HepG2 (cell line): ENCODE measurements around the gene CPOX. TPM values are rescaled to one million over a fixed set of nuclear protein-coding genes. Genes with fewer than 3 reads are reported as not detected.
"Not testable (repeated sequence)": the region's sequence is repeated elsewhere in the genome, so short reads cannot be mapped to it uniquely, and the experiment has no call there.

Source experiments
- ATAC-seq: fragments of 200-7000 bp; cut with Tn5 transposase; 3 replicates; pipeline ENCODE4 v1.9.1; 2020; ENCODE audit warnings: mild to moderate bottlenecking, moderate library complexity
- BruUV-seq: library from RNA; stranded (reverse); fragments of 400-500 nt; replicated peaks from 2 replicates; lab custom pipeline; 2021; lab: Mats Ljungman, UMichigan
- CTCF ChIA-PET: fragments of 300-600 bp; formaldehyde crosslinking; extraction: SDS; loops from one replicate; lab custom pipeline; 2021; ENCODE audit warnings: low total read pairs, inconsistent platforms, low intra/inter-chr PET ratio; lab: Yijun Ruan, JAX
- POLR2A ChIA-PET: fragments of 350-600 bp; sonication (Branson Sonifier 250); formaldehyde crosslinking; loops from one replicate; lab custom pipeline; 2020; ENCODE audit warnings: antibody characterized with exemption, inconsistent platforms; lab: Yijun Ruan, JAX
- DNase-seq: peaks from one replicate; pipeline ENCODE4 v3.0.0-alpha.2; 2015; ENCODE audit warnings: low spot score
- FAIRE-seq: peaks from 3 replicates; lab custom pipeline; 2011; peaks lifted over from hg19 to GRCh38; lab: Jason Lieb, UNC
- H2AFZ ChIP-seq: one replicate; pipeline ENCODE4 v1.6.1; 2011; ENCODE audit warnings: low read length, inconsistent platforms
- H3K27ac ChIP-seq: fragments of 300-600 bp; 3 replicates; pipeline ENCODE4 v1.8.0; 2011; ENCODE audit warnings: mixed run types, mild to moderate bottlenecking, mixed read lengths, low read length, inconsistent platforms; ENCODE audit not compliant: insufficient read depth; ENCODE audit errors: extremely low read length
- H3K27me3 ChIP-seq, 2 experiments: fragments of 200-600 bp in 1 of 2; 2 replicates in 1 of 2; 3 replicates in 1 of 2; pipeline versions ENCODE4 v1.6.0 to v1.8.0; 2011; ENCODE audit warnings: low read length in 2 of 2, mild to moderate bottlenecking in 2 of 2, moderate library complexity in 2 of 2, inconsistent platforms in 1 of 2; ENCODE audit not compliant: insufficient read depth in 2 of 2, control insufficient read depth in 1 of 2
- H3K36me3 ChIP-seq, 2 experiments: fragments of 200-600 bp in 1 of 2; replicated peaks in 1 of 2; 2 replicates in 1 of 2; 3 replicates in 1 of 2; pipeline versions ENCODE4 v1.5.1 to v1.8.0; 2011; ENCODE audit warnings: low read length in 2 of 2, inconsistent platforms in 1 of 2; ENCODE audit not compliant: insufficient read depth in 2 of 2, control insufficient read depth in 1 of 2
- H3K4me1 ChIP-seq: 2 replicates; pipeline ENCODE4 v1.5.1; 2012; ENCODE audit warnings: low read length, inconsistent platforms; ENCODE audit not compliant: insufficient read depth
- H3K4me2 ChIP-seq: 2 replicates; pipeline ENCODE4 v1.6.0; 2011; ENCODE audit warnings: low read depth, low read length, inconsistent platforms
- H3K4me3 ChIP-seq, 3 experiments: fragments of 200-600 bp in 1 of 3; sonication (generic), shearing (Covaris generic) in 1 of 3; replicated peaks in 1 of 3; 2 replicates each; pipeline ENCODE4 v1.5.1; 2011 to 2016; ENCODE audit warnings: low read length in 3 of 3, inconsistent platforms in 2 of 3, low read depth in 2 of 3, mild to moderate bottlenecking in 2 of 3, control low read depth in 1 of 3, mixed read lengths in 1 of 3; ENCODE audit not compliant: insufficient read depth in 1 of 3
- H3K79me2 ChIP-seq: one replicate; pipeline ENCODE4 v1.6.1; 2011; ENCODE audit warnings: low read length, inconsistent platforms; ENCODE audit not compliant: insufficient read depth
- H3K9ac ChIP-seq: 2 replicates; pipeline ENCODE4 v1.6.0; 2011; ENCODE audit warnings: mild to moderate bottlenecking, low read depth, low read length, inconsistent platforms; ENCODE audit not compliant: insufficient read depth
- H3K9me3 ChIP-seq: 2 replicates; pipeline ENCODE4 v1.5.1; 2012; ENCODE audit warnings: mild to moderate bottlenecking, low read length
- H4K20me1 ChIP-seq: 2 replicates; pipeline ENCODE4 v1.6.0; 2011; ENCODE audit warnings: inconsistent platforms, mild to moderate bottlenecking, low read length, moderate library complexity; ENCODE audit not compliant: insufficient read depth
- ADNP ChIP-seq: sonication (generic); formaldehyde crosslinking; IDR thresholded peaks from 2 replicates; pipeline ENCODE4 v1.4.0; 2020; ENCODE audit warnings: missing genetic modification reagents
- NCOA5 ChIP-seq: sonication (generic); formaldehyde crosslinking; IDR thresholded peaks from 2 replicates; pipeline ENCODE4 v1.4.0; 2020; ENCODE audit warnings: missing genetic modification reagents
- NR2F6 ChIP-seq, 2 experiments: IDR thresholded peaks; 2 replicates each; pipeline ENCODE4 v1.6.1; 2016; ENCODE audit warnings: antibody characterized with exemption in 1 of 2, mild to moderate bottlenecking in 1 of 2
- ZBTB7B ChIP-seq: sonication (generic); formaldehyde crosslinking; IDR thresholded peaks from 2 replicates; pipeline ENCODE4 v1.4.0; 2020; ENCODE audit warnings: missing genetic modification reagents
- ZHX2 ChIP-seq, 2 experiments: sonication (generic) in 1 of 2; formaldehyde crosslinking in 1 of 2; IDR thresholded peaks; 2 replicates each; pipeline versions ENCODE4 v1.6.1 to v1.9.0; 2014 to 2022; ENCODE audit warnings: antibody characterized with exemption in 1 of 2, borderline replicate concordance in 1 of 2, inconsistent platforms in 1 of 2, low read depth in 1 of 2, missing genetic modification reagents in 1 of 2
- ZNF263 ChIP-seq: sonication (generic); formaldehyde crosslinking; IDR thresholded peaks from 2 replicates; pipeline ENCODE4 v1.4.0; 2020; ENCODE audit warnings: missing genetic modification reagents
- ZNF264 ChIP-seq: sonication (generic); formaldehyde crosslinking; IDR thresholded peaks from 2 replicates; pipeline ENCODE4 v1.4.0; 2020; ENCODE audit warnings: missing genetic modification reagents
- WGBS: methylation state at CpG from one replicate; pipeline ENCODE4 v1.1.6; 2017; ENCODE audit warnings: low lambda C conversion rate; 5-methylcytosine and 5-hydroxymethylcytosine counted together
- in situ Hi-C: cut with HindIII; loops from 2 replicates; pipeline ENCODE4 v1.10.0; 2017; ENCODE audit warnings: low pct_unique_long_range_greater_than_20kb; ENCODE audit not compliant: extremely low pct_ligation_motif_present
- intact Hi-C: fragments of 100-400 bp; cut with micrococcal nuclease; formaldehyde crosslinking; loops from one replicate; pipeline ENCODE4 v1.10.0; 2022; ENCODE audit not compliant: unreplicated experiment
- polyA plus RNA-seq, 8 experiments: library from polyadenylated mRNA; depleted of rRNA in 3 of 8; stranded (reverse) in 7 of 8; unstranded in 1 of 8; fragments of >200 nt; fragmentation: Illumina TruSeq in 4 of 8; extraction: Trizol in 4 of 8; gene quantifications; 2 replicates each; pipeline versions ENCODE4 v1.2.1 to v1.2.3, GENCODE V29; 2011 to 2016; ENCODE audit warnings: low read depth in 4 of 8, missing spikeins in 1 of 8, mixed read lengths in 1 of 8; ENCODE audit not compliant: insufficient read depth in 1 of 8
- total RNA-seq, 5 experiments: library from RNA; depleted of rRNA; stranded (reverse); fragments of >200 nt; fragmentation: Illumina TruSeq; extraction: Trizol; gene quantifications; 2 replicates each; pipeline ENCODE4 v1.2.3, GENCODE V29; 2016; ENCODE audit warnings: low read depth in 1 of 5

CPOX gene
- total and polyA plus RNA-seq, 2 of the 13 experiments (the other 11 are each of a cell fraction or from before 2014, with no cell fraction given) = 34.2 to 37.2 TPM

- no peaks in the 10 kb centered on the region for H3K79me2 ChIP-seq
- ChIA-PET CTCF (no interaction called here), POLR2A (no interaction called here)
- FAIRE-seq (no peak), DNase-seq (no peak), ATAC-seq (no peak)
- TF ChIP-seq ZHX2 (IDR thresholded peaks at IDR 0.05; ENCODE audit: low read depth) = no peak
- TF ChIP-seq ZHX2 (CRISPR knock-in tag; IDR thresholded peaks at IDR 0.05; ENCODE audit: borderline replicate concordance) = no peak
- TF ChIP-seq ZNF263 (CRISPR knock-in tag) = no peak
- TF ChIP-seq ZBTB7B (CRISPR knock-in tag) = no peak
- TF ChIP-seq ADNP (CRISPR knock-in tag) = no peak
- no peak for TF ChIP-seq NR2F6 (IDR thresholded peaks at IDR 0.05)
- no peak for TF ChIP-seq NR2F6 (CRISPR knock-in tag; IDR thresholded peaks at IDR 0.05)
- no peak for TF ChIP-seq ZNF264 (CRISPR knock-in tag)
- TF ChIP-seq NCOA5 (CRISPR knock-in tag) = no peak
- no peaks in the 10 kb centered on the region for H3K27me3 ChIP-seq
- no peak overlapping the region for H3K4me3 ChIP-seq
- H3K4me2 ChIP-seq = no peak overlapping the region
- H2AFZ ChIP-seq = no peak overlapping the region
- no TSS peak for BruUV-seq
- H3K9me3 ChIP-seq = no peaks in the 10 kb centered on the region
- H3K9ac ChIP-seq = no peak overlapping the region
- intact Hi-C loops (no loop called here), in situ Hi-C loops (loop anchor here (25.0 kb wide), 1 partner anchor 524 kb away; the partner anchor contains the start of gene GABRR3)
- H3K36me3 ChIP-seq = no peaks in the 10 kb centered on the region
- no peaks in the 10 kb centered on the region for H3K4me1 ChIP-seq
- H3K27ac ChIP-seq = no peak overlapping the region
- H4K20me1 ChIP-seq = no peaks in the 10 kb centered on the region
- 93% methylated on average over 2 of the region's 2 CpGs for WGBS
Measured at GRCh38 chr3:98560911-98561310, 32.5 kb downstream of the CPOX start.

GRCh38 chr3:98559769-98560168 is 33.6 kb downstream of the CPOX start:
- BruUV-seq, POLR2A ChIA-PET, H3K27me3 ChIP-seq, H2AFZ ChIP-seq, H3K36me3 ChIP-seq, H3K9me3 ChIP-seq, H3K4me1 ChIP-seq, CTCF ChIA-PET, intact Hi-C loops, H3K27ac ChIP-seq, FAIRE-seq, H3K9ac ChIP-seq, ATAC-seq, H4K20me1 ChIP-seq, H3K4me3 ChIP-seq, H3K4me2 ChIP-seq, DNase-seq, H3K79me2 ChIP-seq: not testable (repeated sequence)
- WGBS = 90% methylated on average over 2 of the region's 2 CpGs
- in situ Hi-C loops = loop anchor here (25.0 kb wide), 1 partner anchor 522 kb away; the partner anchor contains the start of gene GABRR3
